AG09309 (cell line): ENCODE results near the gene TASP1.

Source experiments
- DNase-seq: peaks from one replicate; pipeline ENCODE4 v3.0.0-alpha.2; 2010; ENCODE audit warnings: low read depth
- H3K4me3 ChIP-seq: 2 replicates; pipeline ENCODE4 v1.5.1; 2011; ENCODE audit warnings: mild to moderate bottlenecking, low read depth, low read length, moderate library complexity; ENCODE audit not compliant: control insufficient read depth
- TF ChIP-seq, protein P1 (sequence below): IDR thresholded peaks from 2 replicates; pipeline ENCODE4 v1.5.1; 2011; ENCODE audit warnings: mild to moderate bottlenecking, low read depth, low read length, inconsistent platforms; ENCODE audit not compliant: insufficient read depth, control insufficient read depth; ENCODE audit errors: missing control alignments

The TASP1 gene

DNA sequence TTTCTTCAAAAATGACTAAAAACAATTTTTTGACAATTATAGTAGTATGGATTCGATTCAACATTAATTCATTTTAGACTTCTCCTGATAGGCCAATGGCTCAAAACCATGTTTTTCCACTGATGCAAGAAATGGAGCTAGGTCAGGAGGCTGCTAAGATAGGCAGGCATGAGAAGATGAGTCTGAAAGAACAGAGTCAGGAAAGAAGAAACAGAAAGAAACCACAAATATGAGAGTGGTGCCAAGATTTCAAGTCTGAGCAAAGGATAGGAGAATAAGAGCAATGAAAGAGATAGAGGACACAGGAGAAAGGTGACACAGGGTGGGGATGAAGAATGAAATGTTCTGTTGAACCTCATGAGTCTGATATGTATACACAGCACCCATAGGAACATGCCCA lies 112.2 kb downstream of the TASP1 start:
- TF ChIP-seq, protein P1, sequence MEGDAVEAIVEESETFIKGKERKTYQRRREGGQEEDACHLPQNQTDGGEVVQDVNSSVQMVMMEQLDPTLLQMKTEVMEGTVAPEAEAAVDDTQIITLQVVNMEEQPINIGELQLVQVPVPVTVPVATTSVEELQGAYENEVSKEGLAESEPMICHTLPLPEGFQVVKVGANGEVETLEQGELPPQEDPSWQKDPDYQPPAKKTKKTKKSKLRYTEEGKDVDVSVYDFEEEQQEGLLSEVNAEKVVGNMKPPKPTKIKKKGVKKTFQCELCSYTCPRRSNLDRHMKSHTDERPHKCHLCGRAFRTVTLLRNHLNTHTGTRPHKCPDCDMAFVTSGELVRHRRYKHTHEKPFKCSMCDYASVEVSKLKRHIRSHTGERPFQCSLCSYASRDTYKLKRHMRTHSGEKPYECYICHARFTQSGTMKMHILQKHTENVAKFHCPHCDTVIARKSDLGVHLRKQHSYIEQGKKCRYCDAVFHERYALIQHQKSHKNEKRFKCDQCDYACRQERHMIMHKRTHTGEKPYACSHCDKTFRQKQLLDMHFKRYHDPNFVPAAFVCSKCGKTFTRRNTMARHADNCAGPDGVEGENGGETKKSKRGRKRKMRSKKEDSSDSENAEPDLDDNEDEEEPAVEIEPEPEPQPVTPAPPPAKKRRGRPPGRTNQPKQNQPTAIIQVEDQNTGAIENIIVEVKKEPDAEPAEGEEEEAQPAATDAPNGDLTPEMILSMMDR: no peak
- no peak overlapping the region for H3K4me3 ChIP-seq
- no peak for DNase-seq

DNA sequence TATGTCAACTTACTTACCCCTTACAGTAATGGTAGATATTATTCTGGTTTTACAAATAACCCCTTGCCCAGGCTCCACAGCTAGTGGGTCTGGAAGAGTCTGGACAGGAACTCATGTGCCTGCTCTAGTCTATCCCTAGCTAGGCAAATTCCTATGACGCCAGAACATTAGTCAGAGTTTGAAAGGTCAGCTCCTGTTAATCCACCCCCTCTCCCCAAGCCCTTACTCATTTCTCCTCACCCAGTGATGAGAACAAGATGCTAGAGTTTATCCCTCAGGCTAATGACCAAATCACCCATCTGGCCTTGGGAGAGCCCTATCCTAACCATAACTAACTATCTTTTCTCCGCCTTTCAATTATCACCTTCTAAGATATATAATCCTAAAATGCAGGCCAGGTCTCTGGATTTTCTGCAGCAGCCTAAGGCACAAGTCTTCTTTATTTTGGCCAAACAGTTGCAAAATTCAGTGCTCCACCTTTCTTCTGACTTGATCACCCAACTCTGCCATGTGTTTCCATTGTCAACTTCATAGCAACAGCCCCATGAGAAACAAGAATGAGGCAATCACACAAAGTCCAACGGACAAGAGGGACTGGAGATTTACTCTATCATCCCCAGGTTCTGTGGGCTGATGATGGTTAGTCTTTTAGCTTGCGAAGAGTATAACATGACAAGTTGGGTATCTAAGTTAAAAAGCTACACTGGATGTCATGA lies 113.3 kb downstream of the TASP1 start:
- DNase-seq: peak; percentile 83
- TF ChIP-seq, protein P1: no peak
- no peak overlapping the region for H3K4me3 ChIP-seq

GRCh38 chr20:13524339-13524738 lies 114.4 kb downstream of the TASP1 start:
- no peak for DNase-seq
- no peak overlapping the region for H3K4me3 ChIP-seq
- TF ChIP-seq, protein P1: no peak

- TF ChIP-seq, protein P1: no peak
- no peak overlapping the region for H3K4me3 ChIP-seq
- no peak for DNase-seq
These were observed 120.9 kb downstream of the TASP1 start for GRCh38 chr20:13517831-13518230.

DNA sequence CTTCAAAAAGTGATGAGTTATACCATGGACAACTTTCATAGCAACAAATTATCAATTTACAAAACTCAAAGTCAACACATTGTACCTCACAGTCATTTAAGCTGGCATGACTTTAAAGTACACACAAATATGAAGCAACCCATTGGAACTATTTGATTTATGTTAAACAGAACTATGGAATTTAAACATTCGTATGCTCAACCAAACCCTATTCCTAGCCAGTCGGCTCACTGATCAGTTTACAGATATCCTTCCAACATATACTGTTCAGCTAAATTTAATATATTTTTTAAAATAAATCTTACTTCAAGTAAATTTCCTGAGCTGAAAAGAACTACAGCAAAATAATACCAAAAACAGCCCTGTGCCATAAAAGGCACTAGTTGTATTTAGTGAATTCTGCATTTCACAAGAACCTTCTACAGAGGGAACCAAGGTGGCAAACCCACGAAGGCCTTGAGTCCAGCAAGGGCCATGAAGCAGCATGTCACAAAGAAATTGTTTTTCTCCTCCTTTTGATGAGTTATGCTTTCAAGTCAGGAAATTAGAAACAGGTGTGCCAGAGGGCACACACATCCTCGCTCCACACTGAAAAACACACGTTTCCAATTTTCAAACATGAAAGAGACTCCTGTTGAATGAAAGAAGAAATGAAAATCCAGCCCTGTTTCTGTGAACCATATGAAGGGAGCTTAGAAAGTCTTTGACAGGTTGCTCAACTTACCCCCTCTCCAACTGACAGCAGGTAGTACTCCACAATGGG lies 122.8 kb downstream of the TASP1 start:
- DNase-seq: no peak
- TF ChIP-seq, protein P1: no peak

DNA sequence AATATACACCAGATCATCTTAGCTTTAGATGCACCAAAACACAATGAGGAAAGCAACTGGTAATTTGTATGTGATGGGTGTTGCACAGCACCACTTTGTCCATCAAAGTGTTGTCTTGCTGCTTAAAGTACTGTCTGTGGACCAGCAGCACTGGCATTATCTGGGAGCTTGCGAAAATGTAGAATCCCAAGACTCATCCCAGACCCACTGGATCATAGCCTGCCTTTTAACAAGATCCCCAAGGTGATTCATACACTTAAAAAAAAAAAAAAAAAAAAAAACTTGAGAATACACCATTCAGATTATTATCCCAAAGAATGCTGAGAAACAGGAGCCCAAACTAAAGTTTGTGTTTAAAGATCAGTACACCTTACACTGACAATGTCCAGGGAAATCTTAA lies 123.4 kb downstream of the TASP1 start:
- DNase-seq: no peak
- no peak overlapping the region for H3K4me3 ChIP-seq
- TF ChIP-seq, protein P1: no peak

More for the DNA sequence above, 122.8 kb downstream of the TASP1 start:
- H3K4me3 ChIP-seq: no peak overlapping the region
